LNCaP clone FGC (cell line): ENCODE data around the gene GCC2.
"Not testable (repeated sequence)": the region's sequence is repeated elsewhere in the genome, so short reads cannot be mapped to it uniquely, and the experiment has no call there.

ENCODE experiments used
- DNase-seq: peaks from one replicate; pipeline ENCODE4 v3.0.0-alpha.2; 2011; ENCODE audit warnings: low read depth
- H3K4me3 ChIP-seq: 2 replicates; pipeline ENCODE4 v1.5.1; 2011; ENCODE audit warnings: mild to moderate bottlenecking, low read depth, low read length, control low read depth
- TF ChIP-seq, protein P1 (sequence below): IDR thresholded peaks from 2 replicates; pipeline ENCODE4 v1.5.1; 2012; ENCODE audit warnings: mild to moderate bottlenecking; ENCODE audit not compliant: control insufficient read depth, insufficient read depth; ENCODE audit errors: extremely low read depth

The GCC2 gene

DNA sequence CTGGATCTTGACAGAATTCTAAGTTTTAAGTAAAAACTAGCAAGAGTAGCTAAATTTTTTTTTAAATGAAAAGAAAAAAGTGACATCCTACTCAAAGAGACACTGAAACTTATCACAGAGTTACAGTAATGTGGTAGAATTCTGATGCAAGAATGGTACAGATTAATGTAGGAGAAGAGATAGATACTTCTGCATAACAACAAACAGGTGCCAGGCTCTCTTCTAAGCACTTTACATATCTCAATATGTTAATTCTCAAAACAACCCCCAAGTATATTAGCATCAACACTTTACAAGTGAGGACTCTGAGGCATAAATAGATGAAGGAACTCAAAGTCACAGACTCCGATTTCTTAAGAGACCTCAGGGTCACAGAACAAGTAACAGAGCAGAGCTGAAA is 28.1 kb downstream of the GCC2 start:
- TF ChIP-seq, protein P1, sequence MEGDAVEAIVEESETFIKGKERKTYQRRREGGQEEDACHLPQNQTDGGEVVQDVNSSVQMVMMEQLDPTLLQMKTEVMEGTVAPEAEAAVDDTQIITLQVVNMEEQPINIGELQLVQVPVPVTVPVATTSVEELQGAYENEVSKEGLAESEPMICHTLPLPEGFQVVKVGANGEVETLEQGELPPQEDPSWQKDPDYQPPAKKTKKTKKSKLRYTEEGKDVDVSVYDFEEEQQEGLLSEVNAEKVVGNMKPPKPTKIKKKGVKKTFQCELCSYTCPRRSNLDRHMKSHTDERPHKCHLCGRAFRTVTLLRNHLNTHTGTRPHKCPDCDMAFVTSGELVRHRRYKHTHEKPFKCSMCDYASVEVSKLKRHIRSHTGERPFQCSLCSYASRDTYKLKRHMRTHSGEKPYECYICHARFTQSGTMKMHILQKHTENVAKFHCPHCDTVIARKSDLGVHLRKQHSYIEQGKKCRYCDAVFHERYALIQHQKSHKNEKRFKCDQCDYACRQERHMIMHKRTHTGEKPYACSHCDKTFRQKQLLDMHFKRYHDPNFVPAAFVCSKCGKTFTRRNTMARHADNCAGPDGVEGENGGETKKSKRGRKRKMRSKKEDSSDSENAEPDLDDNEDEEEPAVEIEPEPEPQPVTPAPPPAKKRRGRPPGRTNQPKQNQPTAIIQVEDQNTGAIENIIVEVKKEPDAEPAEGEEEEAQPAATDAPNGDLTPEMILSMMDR, result no peak
- DNase-seq, result no peak
- no peak overlapping the region for H3K4me3 ChIP-seq

DNA sequence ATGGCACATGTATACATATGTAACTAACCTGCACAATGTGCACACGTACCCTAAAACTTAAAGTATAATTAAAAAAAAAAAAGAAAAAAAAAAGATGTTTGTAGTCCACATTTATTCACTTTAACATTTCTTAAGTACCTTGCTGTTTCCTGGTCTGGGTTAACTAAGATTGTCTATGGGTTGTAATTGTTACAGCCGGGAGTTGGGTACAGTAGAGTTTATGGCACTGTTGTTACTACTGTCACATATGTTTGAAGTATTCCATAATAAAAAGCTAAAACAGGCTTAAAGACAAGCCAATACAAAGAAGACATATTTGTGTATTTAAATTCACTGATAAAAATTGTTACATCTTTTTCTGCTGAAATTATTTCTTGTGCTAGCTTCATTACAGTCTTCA is 36.2 kb downstream of the GCC2 start:
- DNase-seq, result no peak
- TF ChIP-seq, protein P1, result no peak
- H3K4me3 ChIP-seq, result no peak overlapping the region

DNA sequence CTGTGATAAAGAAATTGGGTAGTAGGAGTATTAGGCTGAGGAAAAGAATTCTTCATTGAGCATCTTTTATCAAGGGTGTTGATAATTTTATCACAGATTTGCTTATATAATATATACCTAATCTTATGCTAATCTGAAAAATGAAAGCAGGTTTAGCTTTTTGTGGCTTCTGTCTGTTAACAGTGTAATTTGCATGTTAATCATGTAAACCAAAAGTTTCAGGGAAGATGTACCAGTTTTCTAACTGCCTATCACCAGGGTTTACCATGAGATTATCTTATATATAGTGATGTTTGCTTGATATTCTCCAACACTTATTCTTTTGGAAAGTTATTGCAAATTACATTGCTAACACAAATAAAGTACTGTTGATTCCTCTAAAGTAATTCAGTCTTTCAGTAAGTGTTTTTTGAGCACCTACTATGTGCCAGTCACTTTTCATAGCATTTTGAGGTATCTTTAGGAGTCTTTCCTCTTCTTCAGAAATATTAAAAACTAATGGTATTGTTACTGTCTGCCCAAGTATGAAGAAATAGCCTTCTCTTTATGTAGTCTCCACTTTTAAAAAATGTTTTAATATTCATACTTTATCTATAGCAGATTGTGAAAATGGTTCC is 41.6 kb downstream of the GCC2 start:
- DNase-seq, result no peak
- TF ChIP-seq, protein P1, result no peak
- no peak overlapping the region for H3K4me3 ChIP-seq

DNA sequence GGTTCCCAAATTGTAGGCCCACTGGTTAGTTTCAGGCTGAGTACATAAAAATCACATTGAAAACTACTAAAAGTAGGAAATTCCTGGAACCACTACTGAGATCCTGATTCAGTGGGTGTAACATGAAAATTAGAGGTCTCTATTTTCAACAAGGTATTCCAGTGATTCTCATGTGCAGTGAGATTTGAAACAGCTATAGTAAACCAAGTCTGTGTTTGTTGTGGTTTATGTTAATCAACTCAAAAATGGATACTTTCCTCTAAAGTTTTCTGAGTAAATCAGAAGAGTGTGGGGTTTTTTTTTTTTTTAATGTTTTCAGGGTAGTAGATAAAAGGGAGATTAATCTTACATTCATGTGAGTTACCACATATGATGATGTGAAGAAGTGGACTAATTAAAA is 42.8 kb downstream of the GCC2 start:
- no peak for DNase-seq
- TF ChIP-seq, protein P1, result no peak
- no peak overlapping the region for H3K4me3 ChIP-seq

DNA sequence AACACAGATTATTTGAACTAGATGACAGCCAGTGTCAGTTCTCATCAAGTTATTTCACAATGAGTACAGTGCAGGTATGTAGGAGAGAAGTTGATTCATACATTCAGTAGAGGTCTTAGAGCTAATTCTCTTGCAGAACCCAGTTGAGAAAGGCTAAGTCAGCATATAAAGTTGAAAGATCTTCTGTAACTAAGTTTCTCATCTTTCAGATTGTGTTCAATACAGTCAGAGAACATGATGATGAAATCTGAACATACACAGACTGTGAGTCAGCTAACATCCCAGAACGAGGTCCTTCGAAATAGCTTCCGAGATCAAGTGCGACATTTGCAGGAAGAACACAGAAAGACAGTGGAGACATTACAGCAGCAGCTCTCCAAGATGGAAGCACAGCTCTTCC is 43.4 kb downstream of the GCC2 start:
- TF ChIP-seq, protein P1, result no peak
- no peak overlapping the region for H3K4me3 ChIP-seq
- DNase-seq, result no peak

DNA sequence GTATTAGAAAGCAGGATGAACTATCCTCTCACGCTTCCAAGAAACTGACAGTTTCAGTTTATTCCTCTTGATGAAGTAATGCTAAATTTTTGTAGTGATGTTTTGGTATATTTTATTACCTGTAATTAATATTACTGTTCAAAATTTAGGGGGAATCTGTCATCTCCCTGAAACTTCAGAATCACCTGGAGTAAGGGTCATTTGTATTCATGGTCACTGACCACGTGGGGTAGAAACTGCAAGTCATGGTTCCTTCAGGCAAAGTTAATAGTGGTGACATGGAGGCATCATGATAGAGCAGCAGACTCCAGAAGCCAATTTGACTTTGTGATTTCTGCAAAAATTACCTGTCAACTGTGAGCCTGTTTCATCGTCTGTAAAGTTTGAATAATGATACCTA is 47.2 kb downstream of the GCC2 start:
- not testable (repeated sequence) for H3K4me3 ChIP-seq, DNase-seq

DNA sequence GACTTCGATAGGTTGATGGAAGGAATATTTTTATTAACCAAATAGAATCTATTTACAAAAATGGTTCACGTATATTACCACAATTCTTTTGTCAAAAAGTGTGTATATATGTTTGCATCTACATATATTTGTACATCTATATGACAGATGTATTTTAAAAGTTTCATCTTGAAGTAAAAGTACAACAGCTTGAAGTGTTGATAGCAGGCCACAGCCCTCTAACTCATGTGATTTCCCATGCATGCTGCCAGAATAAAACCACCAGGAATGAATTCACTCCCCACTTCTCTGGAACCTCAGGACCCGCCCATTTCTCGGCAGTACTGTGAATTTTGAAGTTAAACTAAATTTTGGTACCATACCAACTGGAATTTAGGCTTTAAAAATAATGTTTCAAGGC is 58.6 kb downstream of the GCC2 start:
- DNase-seq, H3K4me3 ChIP-seq: not testable (repeated sequence)

DNA sequence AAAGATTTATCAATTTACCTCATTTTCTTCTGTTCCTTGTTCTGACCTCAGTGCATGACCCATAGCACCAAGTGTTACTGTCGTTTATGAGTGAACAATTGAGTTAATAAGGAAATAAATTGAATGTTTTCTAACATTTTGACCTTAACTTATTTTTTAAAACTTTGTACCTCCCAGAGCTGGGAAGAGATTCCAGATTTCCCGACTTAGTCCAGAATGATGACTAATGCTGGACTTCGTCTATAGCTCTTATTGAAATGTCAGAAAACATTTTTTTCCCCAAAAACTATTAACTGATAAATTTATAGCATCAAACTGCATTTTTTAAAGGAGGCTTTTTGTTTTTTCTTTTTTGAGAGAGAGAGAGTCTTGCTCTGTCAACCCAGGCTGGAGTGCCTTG is 63.4 kb downstream of the GCC2 start:
- DNase-seq, H3K4me3 ChIP-seq: not testable (repeated sequence)

DNA sequence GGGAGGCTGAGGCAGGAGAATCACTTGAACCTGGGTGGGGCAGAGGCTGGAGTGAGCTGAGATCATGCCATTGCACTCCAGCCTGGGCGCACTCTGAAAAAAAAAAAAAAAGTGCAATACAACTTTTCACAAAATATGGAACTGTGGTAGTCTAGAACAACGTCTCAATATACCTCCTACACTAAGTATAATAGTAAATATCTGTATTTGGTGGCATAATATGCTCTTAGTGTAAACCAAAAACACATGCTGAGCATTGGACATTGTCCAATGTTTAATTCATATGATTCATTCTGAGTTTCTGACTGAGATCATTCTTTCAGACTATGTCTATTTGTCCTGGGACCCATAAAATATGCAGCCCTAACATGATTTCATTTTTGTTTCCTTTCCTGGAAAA is 65.5 kb downstream of the GCC2 start:
- DNase-seq, H3K4me3 ChIP-seq: not testable (repeated sequence)

DNA sequence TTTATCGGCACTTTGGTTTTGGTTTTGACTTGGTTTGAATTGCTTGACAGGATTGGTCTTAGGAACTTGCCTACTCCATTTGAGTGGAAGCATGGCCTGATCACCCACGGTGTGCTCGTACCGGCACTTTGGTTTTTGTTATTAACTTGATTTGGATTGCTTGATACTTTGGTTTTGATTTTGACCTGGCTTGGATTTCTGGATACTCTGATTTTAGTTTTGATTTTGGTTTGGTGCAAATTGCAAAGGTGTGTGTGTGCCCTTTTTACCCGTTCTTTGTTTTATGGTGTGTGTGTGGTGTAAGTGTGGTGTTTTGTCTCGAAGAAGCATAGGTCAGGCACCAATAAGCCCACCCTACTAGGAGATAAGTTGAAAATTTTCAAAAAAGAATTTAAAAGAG is 75.7 kb downstream of the GCC2 start:
- not testable (repeated sequence) for H3K4me3 ChIP-seq, DNase-seq

DNA sequence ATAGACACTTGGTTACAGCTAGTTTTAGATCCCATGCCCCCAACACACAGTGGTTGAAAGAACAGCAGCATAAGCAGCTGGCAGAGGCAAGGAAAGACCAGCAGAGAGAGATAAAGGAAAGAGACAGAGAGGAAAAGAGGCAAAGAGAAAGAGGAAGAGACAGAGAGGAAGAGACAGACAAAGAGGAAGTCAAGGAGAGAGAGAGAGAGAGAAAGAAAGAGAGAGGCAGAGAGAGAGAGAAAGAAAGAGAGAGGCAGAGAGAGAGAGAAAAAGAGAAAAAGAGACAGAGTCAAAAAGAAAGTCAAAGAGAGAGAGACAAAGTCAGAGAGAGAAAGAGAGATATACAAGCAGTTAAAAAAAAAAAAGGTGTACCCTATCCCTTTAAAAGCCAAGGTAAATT is 76.3 kb downstream of the GCC2 start:
- H3K4me3 ChIP-seq, DNase-seq: not testable (repeated sequence)
